Activated CD4-positive, CD25-positive, alpha-beta regulatory T cell treated with anti-CD3 and anti-CD28 coated beads, Interleukin-2, amount 50 U/mL, for 16 hours (primary cell): ENCODE results near the gene MPC1.
"Not testable (repeated sequence)": the region's sequence is repeated elsewhere in the genome, so short reads cannot be mapped to it uniquely, and the experiment has no call there.

ENCODE experiments used
- DNase-seq: peaks from one replicate; pipeline ENCODE4 v3.0.0-alpha.2; 2020; ENCODE audit warnings: low read depth, low spot score

The MPC1 gene

GRCh38 chr6:166345672-166346071 lies 37.1 kb downstream of the MPC1 start:
- not testable (repeated sequence) for DNase-seq

- DNase-seq, result not testable (repeated sequence)
Observed at GRCh38 chr6:166344921-166345320, 37.8 kb downstream of the MPC1 start.

GRCh38 chr6:166344240-166344639 lies 38.5 kb downstream of the MPC1 start:
- DNase-seq, result no peak

- DNase-seq, result no peak
Observed at GRCh38 chr6:166343150-166343487, 39.6 kb downstream of the MPC1 start.

GRCh38 chr6:166342349-166343149 lies 40.2 kb downstream of the MPC1 start, which contains the start of gene SFT2D1:
Gene SFT2D1, minus strand, starts transcription at chr6:166342545. Its CDS starts 64 bp downstream, at chr6:166342481.
- DNase-seq, result peak; percentile 54

GRCh38 chr6:166341977-166342348 lies 40.8 kb downstream of the MPC1 start:
- no peak for DNase-seq

GRCh38 chr6:166341464-166341863 lies 41.3 kb downstream of the MPC1 start:
- no peak for DNase-seq

- no peak for DNase-seq
Observed at GRCh38 chr6:166338854-166339253, 43.9 kb downstream of the MPC1 start.

- DNase-seq, result no peak
Observed at GRCh38 chr6:166336847-166337246, 45.9 kb downstream of the MPC1 start.

GRCh38 chr6:166335378-166336302 lies 47.1 kb downstream of the MPC1 start:
- DNase-seq, result no peak

GRCh38 chr6:166334878-166335277 lies 47.9 kb downstream of the MPC1 start:
- DNase-seq, result no peak

GRCh38 chr6:166333172-166333995 lies 49.4 kb downstream of the MPC1 start:
- no peak for DNase-seq

- no peak for DNase-seq
Observed at GRCh38 chr6:166331503-166332415, 51.0 kb downstream of the MPC1 start.

GRCh38 chr6:166330612-166331011 lies 52.1 kb downstream of the MPC1 start:
- no peak for DNase-seq

GRCh38 chr6:166325383-166326042 lies 57.2 kb downstream of the MPC1 start:
- no peak for DNase-seq

GRCh38 chr6:166323395-166323794 lies 59.3 kb downstream of the MPC1 start:
- no peak for DNase-seq

GRCh38 chr6:166318649-166319600 lies 63.8 kb downstream of the MPC1 start:
- no peak for DNase-seq

- no peak for DNase-seq
Observed at GRCh38 chr6:166318227-166318626, 64.5 kb downstream of the MPC1 start.
